Liver (tissue), 9 donors: ENCODE results near the gene SEC14L5. TPM values are rescaled to one million over a fixed set of nuclear protein-coding genes. Genes with fewer than 3 reads are reported as not detected.

Experiments
- DNase-seq: peaks from one replicate; pipeline ENCODE4 v3.0.0-alpha.2; 2017; ENCODE audit warnings: low spot score
- H3K27ac ChIP-seq, 2 donors: one replicate each; pipeline ENCODE4 v1.7.0; 2013; ENCODE audit warnings: inconsistent platforms in 2 of 2, low read length in 2 of 2, control low read depth in 1 of 2, low read depth in 1 of 2, mild to moderate bottlenecking in 1 of 2
- H3K27me3 ChIP-seq, 4 donors: one replicate each; pipeline versions ENCODE4 v1.6.1 to v1.7.0; 2013; ENCODE audit warnings: low read length in 3 of 4, inconsistent platforms in 1 of 4, mild to moderate bottlenecking in 1 of 4, moderate library complexity in 1 of 4; ENCODE audit not compliant: control insufficient read depth in 4 of 4, insufficient read depth in 4 of 4
- H3K36me3 ChIP-seq, 4 donors: one replicate each; pipeline versions ENCODE4 v1.6.1 to v1.7.0; 2013; ENCODE audit warnings: low read length in 3 of 4, mild to moderate bottlenecking in 3 of 4, low read depth in 1 of 4, moderate library complexity in 1 of 4; ENCODE audit not compliant: control insufficient read depth in 4 of 4, insufficient read depth in 3 of 4
- H3K4me1 ChIP-seq, 4 donors: one replicate each; pipeline versions ENCODE4 v1.6.1 to v1.7.0; 2013; ENCODE audit warnings: low read length in 3 of 4, mild to moderate bottlenecking in 3 of 4, moderate library complexity in 1 of 4; ENCODE audit not compliant: control insufficient read depth in 4 of 4, insufficient read depth in 4 of 4
- H3K4me3 ChIP-seq, 3 donors: one replicate each; pipeline versions ENCODE4 v1.6.1 to v1.7.0; 2013; ENCODE audit warnings: low read length in 3 of 3, control low read depth in 1 of 3, low read depth in 1 of 3, mild to moderate bottlenecking in 1 of 3
- H3K9ac ChIP-seq, 2 donors: one replicate each; pipeline ENCODE4 v1.7.0; 2013; ENCODE audit warnings: low read length in 2 of 2, mild to moderate bottlenecking in 2 of 2, moderate library complexity in 2 of 2, control low read depth in 1 of 2, low read depth in 1 of 2
- H3K9me3 ChIP-seq, 4 donors: one replicate each; pipeline versions ENCODE4 v1.6.1 to v1.7.0; 2013; ENCODE audit warnings: low read length in 3 of 4; ENCODE audit not compliant: control insufficient read depth in 4 of 4
- EGR1 ChIP-seq, 2 donors: IDR thresholded peaks; 2 replicates each; pipeline ENCODE4 v1.6.1; 2016 to 2018; ENCODE audit warnings: antibody characterized with exemption in 2 of 2, low read depth in 2 of 2
- FOXA1 ChIP-seq: IDR thresholded peaks from 2 replicates; pipeline ENCODE4 v1.6.1; 2016; ENCODE audit warnings: antibody characterized with exemption
- FOXA2 ChIP-seq: IDR thresholded peaks from 2 replicates; pipeline ENCODE4 v1.6.1; 2016; ENCODE audit warnings: antibody characterized with exemption
- GABPA ChIP-seq, 2 donors: IDR thresholded peaks in 1 of 2; conservative IDR thresholded peaks in 1 of 2; 2 replicates each; pipeline ENCODE4 v1.6.1; 2016; ENCODE audit warnings: antibody characterized with exemption in 2 of 2, mild to moderate bottlenecking in 1 of 2, moderate library complexity in 1 of 2
- HNF4A ChIP-seq, 2 donors: conservative IDR thresholded peaks; 2 replicates each; pipeline ENCODE4 v1.6.1; 2016; ENCODE audit warnings: antibody characterized with exemption in 2 of 2, mild to moderate bottlenecking in 2 of 2
- HNF4G ChIP-seq: IDR thresholded peaks from 2 replicates; pipeline ENCODE4 v1.6.1; 2016; ENCODE audit warnings: antibody characterized with exemption
- JUND ChIP-seq, 2 donors: IDR thresholded peaks; 2 replicates each; pipeline ENCODE4 v1.6.1; 2016; ENCODE audit warnings: antibody characterized with exemption in 2 of 2
- NR2F2 ChIP-seq: IDR thresholded peaks from 2 replicates; pipeline ENCODE4 v1.6.1; 2016; ENCODE audit warnings: antibody characterized with exemption
- RAD21 ChIP-seq, 2 donors: IDR thresholded peaks; 2 replicates each; pipeline ENCODE4 v1.6.1; 2016; ENCODE audit warnings: antibody characterized with exemption in 2 of 2, mild to moderate bottlenecking in 2 of 2
- RXRA ChIP-seq, 2 donors: IDR thresholded peaks; 2 replicates each; pipeline ENCODE4 v1.6.1; 2017 to 2018; ENCODE audit warnings: antibody characterized with exemption in 2 of 2, mild to moderate bottlenecking in 1 of 2
- SP1 ChIP-seq: IDR thresholded peaks from 2 replicates; pipeline ENCODE4 v1.6.1; 2018; ENCODE audit warnings: antibody characterized with exemption, mild to moderate bottlenecking
- TAF1 ChIP-seq: conservative IDR thresholded peaks from 2 replicates; pipeline ENCODE4 v1.6.1; 2016; ENCODE audit warnings: antibody characterized with exemption, mild to moderate bottlenecking
- ZBTB33 ChIP-seq: IDR thresholded peaks from 2 replicates; pipeline ENCODE4 v1.6.1; 2016; ENCODE audit warnings: antibody characterized with exemption
- WGBS: extraction: QIAGEN DNeasy Blood & Tissue Kit; methylation state at CpG from one replicate; pipeline ENCODE4 v1.1.7; 2013; 5-methylcytosine and 5-hydroxymethylcytosine counted together
- polyA plus RNA-seq, 2 donors: library from polyadenylated mRNA; stranded (reverse) in 1 of 2; unstranded in 1 of 2; fragments of 200-250 nt in 1 of 2; fragments of >200 nt in 1 of 2; fragmentation: Nextera tagmentation in 1 of 2; extraction: Ambion mirVana in 1 of 2; gene quantifications; one replicate each; pipeline versions ENCODE4 v1.2.1 to v1.2.3, GENCODE V29; 2013 to 2015
- total RNA-seq, 2 donors: library from RNA; depleted of rRNA; stranded (reverse); fragments of >200 nt; gene quantifications; one replicate each; pipeline ENCODE4 v1.2.3, GENCODE V29; 2014
- TF ChIP-seq, protein P1 (sequence below): IDR thresholded peaks from 2 replicates; pipeline ENCODE4 v1.6.1; 2016; ENCODE audit warnings: antibody characterized with exemption
- TF ChIP-seq, protein P2 (sequence below): IDR thresholded peaks from 2 replicates; pipeline ENCODE4 v1.6.1; 2016; ENCODE audit warnings: antibody characterized with exemption
- TF ChIP-seq, protein P3 (sequence below): IDR thresholded peaks from 2 replicates; pipeline ENCODE4 v1.6.1; 2016; ENCODE audit warnings: antibody characterized with exemption, mild to moderate bottlenecking
- TF ChIP-seq, protein P4 (sequence below): fragments of 150-350 bp; IDR thresholded peaks from 2 replicates; pipeline ENCODE4 v1.5.1; 2017; ENCODE audit warnings: improper control_type of control experiment, low read depth, low read length; ENCODE audit not compliant: missing input control
- donor health status: healthy.
- donor health status: healthy.
- donor health status: healthy.
- donor health status: healthy.
- donor health status: healthy.

Gene SEC14L5
- total and polyA plus RNA-seq, 4 donors = 0.03 to 0.65 (median 0.12) TPM

- 93% methylated on average over 12 of the region's 12 CpGs for WGBS
- no peaks in the 10 kb centered on the region for H3K27me3 ChIP-seq
- no peaks in the 10 kb centered on the region for H3K9me3 ChIP-seq
- no peak overlapping the region for H3K27ac ChIP-seq
- no peak for DNase-seq
- TF ChIP-seq, protein P1, sequence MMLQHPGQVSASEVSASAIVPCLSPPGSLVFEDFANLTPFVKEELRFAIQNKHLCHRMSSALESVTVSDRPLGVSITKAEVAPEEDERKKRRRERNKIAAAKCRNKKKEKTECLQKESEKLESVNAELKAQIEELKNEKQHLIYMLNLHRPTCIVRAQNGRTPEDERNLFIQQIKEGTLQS = no peak
- TF ChIP-seq FOXA1 (no peak), RXRA (IDR thresholded peaks at IDR 0.05) (no peak), FOXA2 (no peak), HNF4A (conservative IDR thresholded peaks at IDR 0.05) (no peak), TAF1 (no peak), ZBTB33 (no peak), RAD21 (IDR thresholded peaks at IDR 0.05) (no peak), SP1 (no peak), HNF4G (no peak), EGR1 (IDR thresholded peaks at IDR 0.05; ENCODE audit: low read depth in 2 of 2) (no peak), NR2F2 (no peak), JUND (IDR thresholded peaks at IDR 0.05) (no peak), GABPA (IDR thresholded peaks at IDR 0.05 in 1 of 2, conservative IDR thresholded peaks at IDR 0.05 in 1 of 2) (no peak)
- TF ChIP-seq, protein P2, sequence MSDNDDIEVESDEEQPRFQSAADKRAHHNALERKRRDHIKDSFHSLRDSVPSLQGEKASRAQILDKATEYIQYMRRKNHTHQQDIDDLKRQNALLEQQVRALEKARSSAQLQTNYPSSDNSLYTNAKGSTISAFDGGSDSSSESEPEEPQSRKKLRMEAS = no peak
- TF ChIP-seq, protein P3, sequence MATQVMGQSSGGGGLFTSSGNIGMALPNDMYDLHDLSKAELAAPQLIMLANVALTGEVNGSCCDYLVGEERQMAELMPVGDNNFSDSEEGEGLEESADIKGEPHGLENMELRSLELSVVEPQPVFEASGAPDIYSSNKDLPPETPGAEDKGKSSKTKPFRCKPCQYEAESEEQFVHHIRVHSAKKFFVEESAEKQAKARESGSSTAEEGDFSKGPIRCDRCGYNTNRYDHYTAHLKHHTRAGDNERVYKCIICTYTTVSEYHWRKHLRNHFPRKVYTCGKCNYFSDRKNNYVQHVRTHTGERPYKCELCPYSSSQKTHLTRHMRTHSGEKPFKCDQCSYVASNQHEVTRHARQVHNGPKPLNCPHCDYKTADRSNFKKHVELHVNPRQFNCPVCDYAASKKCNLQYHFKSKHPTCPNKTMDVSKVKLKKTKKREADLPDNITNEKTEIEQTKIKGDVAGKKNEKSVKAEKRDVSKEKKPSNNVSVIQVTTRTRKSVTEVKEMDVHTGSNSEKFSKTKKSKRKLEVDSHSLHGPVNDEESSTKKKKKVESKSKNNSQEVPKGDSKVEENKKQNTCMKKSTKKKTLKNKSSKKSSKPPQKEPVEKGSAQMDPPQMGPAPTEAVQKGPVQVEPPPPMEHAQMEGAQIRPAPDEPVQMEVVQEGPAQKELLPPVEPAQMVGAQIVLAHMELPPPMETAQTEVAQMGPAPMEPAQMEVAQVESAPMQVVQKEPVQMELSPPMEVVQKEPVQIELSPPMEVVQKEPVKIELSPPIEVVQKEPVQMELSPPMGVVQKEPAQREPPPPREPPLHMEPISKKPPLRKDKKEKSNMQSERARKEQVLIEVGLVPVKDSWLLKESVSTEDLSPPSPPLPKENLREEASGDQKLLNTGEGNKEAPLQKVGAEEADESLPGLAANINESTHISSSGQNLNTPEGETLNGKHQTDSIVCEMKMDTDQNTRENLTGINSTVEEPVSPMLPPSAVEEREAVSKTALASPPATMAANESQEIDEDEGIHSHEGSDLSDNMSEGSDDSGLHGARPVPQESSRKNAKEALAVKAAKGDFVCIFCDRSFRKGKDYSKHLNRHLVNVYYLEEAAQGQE = no peak
- H3K9ac ChIP-seq = no peak overlapping the region
- H3K36me3 ChIP-seq = no peaks in the 10 kb centered on the region
- H3K4me1 ChIP-seq = peaks cover 6 to 50% (median 36%) of the 10 kb centered on the region in 4 donors
- H3K4me3 ChIP-seq = no peak overlapping the region
Observed at GRCh38 chr16:4910828-4911227, 47.3 kb upstream of the SEC14L5 start.

- H3K9me3 ChIP-seq = no peaks in the 10 kb centered on the region
- H3K36me3 ChIP-seq = no peaks in the 10 kb centered on the region
- no peaks in the 10 kb centered on the region for H3K27me3 ChIP-seq
- TF ChIP-seq, protein P4, sequence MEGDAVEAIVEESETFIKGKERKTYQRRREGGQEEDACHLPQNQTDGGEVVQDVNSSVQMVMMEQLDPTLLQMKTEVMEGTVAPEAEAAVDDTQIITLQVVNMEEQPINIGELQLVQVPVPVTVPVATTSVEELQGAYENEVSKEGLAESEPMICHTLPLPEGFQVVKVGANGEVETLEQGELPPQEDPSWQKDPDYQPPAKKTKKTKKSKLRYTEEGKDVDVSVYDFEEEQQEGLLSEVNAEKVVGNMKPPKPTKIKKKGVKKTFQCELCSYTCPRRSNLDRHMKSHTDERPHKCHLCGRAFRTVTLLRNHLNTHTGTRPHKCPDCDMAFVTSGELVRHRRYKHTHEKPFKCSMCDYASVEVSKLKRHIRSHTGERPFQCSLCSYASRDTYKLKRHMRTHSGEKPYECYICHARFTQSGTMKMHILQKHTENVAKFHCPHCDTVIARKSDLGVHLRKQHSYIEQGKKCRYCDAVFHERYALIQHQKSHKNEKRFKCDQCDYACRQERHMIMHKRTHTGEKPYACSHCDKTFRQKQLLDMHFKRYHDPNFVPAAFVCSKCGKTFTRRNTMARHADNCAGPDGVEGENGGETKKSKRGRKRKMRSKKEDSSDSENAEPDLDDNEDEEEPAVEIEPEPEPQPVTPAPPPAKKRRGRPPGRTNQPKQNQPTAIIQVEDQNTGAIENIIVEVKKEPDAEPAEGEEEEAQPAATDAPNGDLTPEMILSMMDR = no peak
- TF ChIP-seq HNF4G (no peak), EGR1 (IDR thresholded peaks at IDR 0.05; ENCODE audit: low read depth in 2 of 2) (no peak), HNF4A (conservative IDR thresholded peaks at IDR 0.05) (no peak)
- H3K4me3 ChIP-seq = no peak overlapping the region
- no peak overlapping the region for H3K9ac ChIP-seq
- H3K27ac ChIP-seq = no peak overlapping the region
- H3K4me1 ChIP-seq = peaks cover 4 to 43% (median 28%) of the 10 kb centered on the region in 4 donors
- WGBS = 56% methylated on average over 6 of the region's 6 CpGs
- DNase-seq = no peak
Observed at GRCh38 chr16:4911970-4912386, 46.2 kb upstream of the SEC14L5 start.
